Tibial nerve (tissue), 3 donors: ENCODE measurements around the gene PTGDS.

Source experiments
- POLR2A ChIP-seq, 2 donors: fragments of 450-650 bp; IDR thresholded peaks; one replicate each; pipeline ENCODE4 v1.6.1; 2017; ENCODE audit warnings: antibody characterized with exemption in 2 of 2, mild to moderate bottlenecking in 2 of 2, moderate library complexity in 2 of 2
- TF ChIP-seq, protein P1 (sequence below), 5 experiments: fragments of 200-600 bp in 3 of 5; fragments of 450-650 bp in 2 of 5; sonication (generic) in 3 of 5; IDR thresholded peaks; one replicate each; pipeline ENCODE4 v1.5.1; 2016 to 2019; ENCODE audit warnings: antibody characterized with exemption in 5 of 5, mild to moderate bottlenecking in 3 of 5, moderate library complexity in 2 of 5

DNA sequence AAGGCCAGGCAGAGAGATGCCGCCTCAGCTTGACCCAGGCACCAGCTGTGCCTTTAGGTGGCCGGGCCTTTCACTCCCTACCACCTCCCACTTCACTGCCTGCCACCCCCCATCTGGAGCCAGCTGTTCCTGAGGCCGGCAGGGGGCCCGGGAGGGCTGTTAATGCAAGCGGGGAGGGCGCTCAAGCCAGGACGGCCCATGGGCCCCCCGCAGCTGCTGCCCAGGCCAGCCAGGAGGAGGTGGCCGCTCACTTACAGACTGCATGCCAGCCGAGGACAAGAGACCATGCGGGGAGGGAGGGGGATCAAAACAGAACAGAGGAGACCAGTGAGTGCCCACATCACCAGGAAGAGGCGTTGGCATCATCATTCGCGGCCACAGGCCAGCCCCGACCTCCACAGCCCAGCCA is 46.3 kb downstream of the PTGDS start:
- no peak for TF ChIP-seq POLR2A (IDR thresholded peaks at IDR 0.05)
- TF ChIP-seq, protein P1, sequence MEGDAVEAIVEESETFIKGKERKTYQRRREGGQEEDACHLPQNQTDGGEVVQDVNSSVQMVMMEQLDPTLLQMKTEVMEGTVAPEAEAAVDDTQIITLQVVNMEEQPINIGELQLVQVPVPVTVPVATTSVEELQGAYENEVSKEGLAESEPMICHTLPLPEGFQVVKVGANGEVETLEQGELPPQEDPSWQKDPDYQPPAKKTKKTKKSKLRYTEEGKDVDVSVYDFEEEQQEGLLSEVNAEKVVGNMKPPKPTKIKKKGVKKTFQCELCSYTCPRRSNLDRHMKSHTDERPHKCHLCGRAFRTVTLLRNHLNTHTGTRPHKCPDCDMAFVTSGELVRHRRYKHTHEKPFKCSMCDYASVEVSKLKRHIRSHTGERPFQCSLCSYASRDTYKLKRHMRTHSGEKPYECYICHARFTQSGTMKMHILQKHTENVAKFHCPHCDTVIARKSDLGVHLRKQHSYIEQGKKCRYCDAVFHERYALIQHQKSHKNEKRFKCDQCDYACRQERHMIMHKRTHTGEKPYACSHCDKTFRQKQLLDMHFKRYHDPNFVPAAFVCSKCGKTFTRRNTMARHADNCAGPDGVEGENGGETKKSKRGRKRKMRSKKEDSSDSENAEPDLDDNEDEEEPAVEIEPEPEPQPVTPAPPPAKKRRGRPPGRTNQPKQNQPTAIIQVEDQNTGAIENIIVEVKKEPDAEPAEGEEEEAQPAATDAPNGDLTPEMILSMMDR (IDR thresholded peaks at IDR 0.05) = no peak
